ENCODE data around the gene OR10J4. TPM values are rescaled to one million over a fixed set of nuclear protein-coding genes. Genes with fewer than 3 reads are reported as not detected.

OR10J4 gene
- total RNA-seq, 1 donor = not detected

DNA sequence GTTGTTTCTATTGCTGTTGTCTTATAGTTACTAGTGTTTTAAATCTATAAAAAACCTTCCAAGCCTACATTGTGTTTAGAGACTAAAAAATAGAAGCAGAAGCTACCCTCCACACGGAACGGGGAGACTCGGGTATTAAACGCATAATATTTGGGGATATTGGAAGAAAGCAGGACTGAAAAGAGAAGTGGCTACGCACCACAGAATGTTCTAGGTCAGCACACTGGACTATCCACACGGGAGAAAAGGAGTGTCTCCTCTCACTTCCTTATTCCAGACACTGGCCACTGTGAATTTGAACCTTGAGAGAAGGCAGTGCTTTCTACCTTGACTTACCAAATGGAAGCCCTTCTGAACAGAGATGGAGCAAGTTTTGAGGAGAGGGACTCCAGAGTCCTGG, 1.0 kb upstream of the OR10J4 start:
- TF ChIP-seq, protein P1, sequence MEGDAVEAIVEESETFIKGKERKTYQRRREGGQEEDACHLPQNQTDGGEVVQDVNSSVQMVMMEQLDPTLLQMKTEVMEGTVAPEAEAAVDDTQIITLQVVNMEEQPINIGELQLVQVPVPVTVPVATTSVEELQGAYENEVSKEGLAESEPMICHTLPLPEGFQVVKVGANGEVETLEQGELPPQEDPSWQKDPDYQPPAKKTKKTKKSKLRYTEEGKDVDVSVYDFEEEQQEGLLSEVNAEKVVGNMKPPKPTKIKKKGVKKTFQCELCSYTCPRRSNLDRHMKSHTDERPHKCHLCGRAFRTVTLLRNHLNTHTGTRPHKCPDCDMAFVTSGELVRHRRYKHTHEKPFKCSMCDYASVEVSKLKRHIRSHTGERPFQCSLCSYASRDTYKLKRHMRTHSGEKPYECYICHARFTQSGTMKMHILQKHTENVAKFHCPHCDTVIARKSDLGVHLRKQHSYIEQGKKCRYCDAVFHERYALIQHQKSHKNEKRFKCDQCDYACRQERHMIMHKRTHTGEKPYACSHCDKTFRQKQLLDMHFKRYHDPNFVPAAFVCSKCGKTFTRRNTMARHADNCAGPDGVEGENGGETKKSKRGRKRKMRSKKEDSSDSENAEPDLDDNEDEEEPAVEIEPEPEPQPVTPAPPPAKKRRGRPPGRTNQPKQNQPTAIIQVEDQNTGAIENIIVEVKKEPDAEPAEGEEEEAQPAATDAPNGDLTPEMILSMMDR (IDR thresholded peaks at IDR 0.05; ENCODE audit: insufficient read depth, low read length) = no peak

DNA sequence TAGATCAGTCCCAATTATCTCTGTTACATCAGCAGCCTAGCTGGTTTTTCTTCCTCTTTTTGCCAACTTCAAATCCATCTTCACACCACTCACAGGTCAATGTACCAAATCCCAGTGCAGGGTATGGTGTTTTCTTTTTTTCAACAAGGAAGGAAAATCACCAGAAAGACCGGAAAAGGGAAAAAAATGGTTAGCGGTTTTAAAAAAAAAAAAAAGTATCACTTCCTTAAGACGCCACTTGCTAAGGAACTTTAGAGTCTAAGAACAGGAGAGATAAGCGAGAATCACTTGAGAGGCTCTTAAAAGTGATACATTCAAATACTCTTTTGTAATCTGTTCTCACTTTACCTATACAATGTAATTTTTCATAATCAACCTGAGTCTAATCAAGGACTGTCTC, 4.5 kb downstream of the OR10J4 start:
- H3K4me3 ChIP-seq (ENCODE audit: low read depth, low read length) = no peak overlapping the region
- no peak for DNase-seq (ENCODE audit: low read depth)
- TF ChIP-seq, protein P1 (IDR thresholded peaks at IDR 0.05; ENCODE audit: insufficient read depth, low read length) = no peak

More for the DNA sequence above, 1.0 kb upstream of the OR10J4 start:
- no peak overlapping the region for H3K4me3 ChIP-seq (ENCODE audit: low read depth, low read length)
- DNase-seq (ENCODE audit: low read depth) = no peak

GRCh38 chr1:159439422-159439821, 7.4 kb downstream of the OR10J4 start, which contains the start of gene OR10J1:
Gene OR10J1, plus strand, starts transcription at chr1:159439722. Its CDS starts 70 bp downstream, at chr1:159439792.
- no peak within 1 kb of the TSS for H3K4me3 ChIP-seq (ENCODE audit: low read depth, low read length)
- no peak for DNase-seq (ENCODE audit: low read depth)
- TF ChIP-seq, protein P1 (IDR thresholded peaks at IDR 0.05; ENCODE audit: insufficient read depth, low read length) = no peak

GRCh38 chr1:159441360-159441759, 9.4 kb downstream of the OR10J4 start:
- no peak overlapping the region for H3K4me3 ChIP-seq (ENCODE audit: low read depth, low read length)
- TF ChIP-seq, protein P1 (IDR thresholded peaks at IDR 0.05; ENCODE audit: insufficient read depth, low read length) = no peak
- DNase-seq (ENCODE audit: low read depth) = no peak

- TF ChIP-seq, protein P1 (IDR thresholded peaks at IDR 0.05; ENCODE audit: insufficient read depth, low read length) = no peak
- no peak for DNase-seq (ENCODE audit: low read depth)
Observed at GRCh38 chr1:159442428-159442827, 10.4 kb downstream of the OR10J4 start.

DNA sequence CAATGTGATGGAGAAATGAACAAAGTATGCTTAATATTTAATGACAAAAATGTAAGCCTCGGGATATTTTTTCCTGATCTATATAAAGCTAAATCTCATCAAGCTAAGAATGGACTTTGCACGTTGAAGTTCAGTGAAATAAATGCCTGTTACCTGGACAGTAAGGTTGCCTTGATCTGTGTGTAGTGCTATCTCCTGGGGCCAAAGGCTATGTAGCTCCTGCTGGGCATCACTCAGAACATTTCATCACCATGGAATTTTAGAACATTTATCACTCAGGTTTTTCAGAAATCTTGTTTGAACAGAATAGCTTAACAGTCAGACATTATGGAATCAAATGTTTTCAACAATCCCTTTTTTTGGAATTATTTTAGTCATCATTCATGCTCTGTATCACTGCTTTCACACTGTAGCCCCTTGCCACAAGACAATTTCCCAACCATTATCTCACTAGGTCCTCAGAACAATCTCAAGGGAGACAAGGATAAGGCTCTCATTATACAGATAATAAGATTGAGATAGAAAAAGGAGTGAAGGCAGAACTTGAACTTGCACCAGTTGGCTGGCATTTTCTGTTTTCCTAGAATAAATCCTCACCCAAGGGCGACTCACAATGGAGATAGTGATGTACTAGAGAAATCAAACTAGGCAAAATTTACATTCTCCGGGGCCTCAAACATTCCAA, 11.2 kb downstream of the OR10J4 start:
- TF ChIP-seq, protein P1 (IDR thresholded peaks at IDR 0.05; ENCODE audit: insufficient read depth, low read length) = no peak
- no peak for DNase-seq (ENCODE audit: low read depth)
- H3K4me3 ChIP-seq (ENCODE audit: low read depth, low read length) = no peak overlapping the region

More at GRCh38 chr1:159442428-159442827, 10.4 kb downstream of the OR10J4 start:
- H3K4me3 ChIP-seq (ENCODE audit: low read depth, low read length) = no peak overlapping the region

Measured in fibroblast of the aortic adventitia (primary cell).